ENCODE data around the gene MS4A6A. TPM values are rescaled to one million over a fixed set of nuclear protein-coding genes. Genes with fewer than 3 reads are reported as not detected.

The MS4A6A gene
- total and polyA plus RNA-seq, 2 donors (not counting 3 experiments of a cell fraction or from before 2014, with no cell fraction given) = 2.7 to 5.0 TPM

GRCh38 chr11:60172011-60172410 lies 10.9 kb downstream of the MS4A6A start:
- dilution Hi-C loops (cut with MboI; ENCODE audit: extremely low pct_ligation_motif_present, low sequenced_read_pairs) = no loop called here

GRCh38 chr11:60170566-60170965 lies 12.3 kb downstream of the MS4A6A start:
- H3K9me3 ChIP-seq (replicated peaks; ENCODE audit: control insufficient read depth, insufficient read depth, low read length) = no peaks in the 10 kb centered on the region
- H3K79me2 ChIP-seq (ENCODE audit: control insufficient read depth, insufficient read depth, low read length) = no peaks in the 10 kb centered on the region
- FAIRE-seq (no peak), DNase-seq (ENCODE audit: low read depth, low spot score) (no peak)
- CTCF ChIA-PET = interaction anchor here (0.8 to 5.3 kb wide), 12 partner anchors 10 to 348 kb away, joined by 3 to 217 read pairs (median 8); partner anchors contain the start of gene MS4A6A
- no TSS peak for BruUV-seq (replicated peaks)
- H3K36me3 ChIP-seq (ENCODE audit: control insufficient read depth in 2 of 2, extremely low read depth in 1 of 2, insufficient read depth in 2 of 2, low read length in 2 of 2) = no peaks in the 10 kb centered on the region
- no peak overlapping the region for H2AFZ ChIP-seq (ENCODE audit: low read depth, low read length)
- no peaks in the 10 kb centered on the region for H4K20me1 ChIP-seq (replicated peaks; ENCODE audit: control insufficient read depth, extremely low read depth, insufficient read depth, low read length)
- no peak overlapping the region for H3K4me2 ChIP-seq (ENCODE audit: insufficient read depth, low read length)
- POLR2A ChIA-PET = interaction anchor here (1.0 to 2.0 kb wide), 2 partner anchors 10 to 81 kb away, joined by 4 to 17 read pairs; no protein-coding TSS in a partner anchor
- TF ChIP-seq JUN (IDR thresholded peaks at IDR 0.05; ENCODE audit: borderline replicate concordance, insufficient read depth, insufficient read length, low read depth) (no peak), FOS (IDR thresholded peaks at IDR 0.05; ENCODE audit: borderline replicate concordance, insufficient read depth, low read length) (no peak), POLR2AphosphoS5 (IDR thresholded peaks at IDR 0.05; ENCODE audit: insufficient read depth, low read depth, low read length) (no peak), POLR2A (IDR thresholded peaks at IDR 0.05; ENCODE audit: low read depth, low read length) (no peak), EZH2 (IDR thresholded peaks at IDR 0.05; ENCODE audit: borderline replicate concordance, low read depth, low read length, severe bottlenecking) (no peak), GATA2 (IDR thresholded peaks at IDR 0.05; ENCODE audit: insufficient read depth, insufficient read length, low read depth, low read length) (no peak), CTCF (IDR thresholded peaks at IDR 0.05; ENCODE audit: extremely low read depth in 1 of 2, insufficient read depth in 1 of 2, low read depth in 1 of 2, low read length in 2 of 2) (no peak)
- peaks cover 43% of the 10 kb centered on the region for H3K4me1 ChIP-seq (ENCODE audit: control insufficient read depth, extremely low read depth, insufficient read depth, low read length)
- H3K27me3 ChIP-seq (ENCODE audit: control insufficient read depth in 2 of 2, insufficient read depth in 2 of 2, low read length in 2 of 2) = no peaks in the 10 kb centered on the region
- no peak overlapping the region for H3K4me3 ChIP-seq (replicated peaks in 1 of 3; ENCODE audit: insufficient read depth in 1 of 3, low read depth in 1 of 3, low read length in 3 of 3)
- intact Hi-C loops (cut with micrococcal nuclease) (no loop called here), dilution Hi-C loops (cut with MboI; ENCODE audit: extremely low pct_ligation_motif_present, low sequenced_read_pairs) (no loop called here)
- H3K27ac ChIP-seq (ENCODE audit: insufficient read depth, low read depth, low read length) = peak overlapping the region; percentile 75
- H3K9ac ChIP-seq (replicated peaks; ENCODE audit: extremely low read depth, insufficient read depth, low read length) = no peak overlapping the region
- H3K9me1 ChIP-seq (replicated peaks; ENCODE audit: control insufficient read depth, extremely low read depth, insufficient read depth, low read length) = no peaks in the 10 kb centered on the region

More at GRCh38 chr11:60172011-60172410, 10.9 kb downstream of the MS4A6A start:
- Histone ChIP-seq H3K27me3 (ENCODE audit: control insufficient read depth in 2 of 2, insufficient read depth in 2 of 2, low read length in 2 of 2) (no peaks in the 10 kb centered on the region), H3K9me1 (replicated peaks; ENCODE audit: control insufficient read depth, extremely low read depth, insufficient read depth, low read length) (no peaks in the 10 kb centered on the region), H3K9me3 (replicated peaks; ENCODE audit: control insufficient read depth, insufficient read depth, low read length) (no peaks in the 10 kb centered on the region), H4K20me1 (replicated peaks; ENCODE audit: control insufficient read depth, extremely low read depth, insufficient read depth, low read length) (no peaks in the 10 kb centered on the region), H3K9ac (replicated peaks; ENCODE audit: extremely low read depth, insufficient read depth, low read length) (no peak overlapping the region), H3K36me3 (ENCODE audit: control insufficient read depth in 2 of 2, extremely low read depth in 1 of 2, insufficient read depth in 2 of 2, low read length in 2 of 2) (no peaks in the 10 kb centered on the region), H3K4me3 (replicated peaks in 1 of 3; ENCODE audit: insufficient read depth in 1 of 3, low read depth in 1 of 3, low read length in 3 of 3) (no peak overlapping the region), H3K27ac (ENCODE audit: insufficient read depth, low read depth, low read length) (peak overlapping the region; percentile 8), H3K4me2 (ENCODE audit: insufficient read depth, low read length) (peak overlapping the region; percentile 17), H3K79me2 (ENCODE audit: control insufficient read depth, insufficient read depth, low read length) (no peaks in the 10 kb centered on the region), H3K4me1 (ENCODE audit: control insufficient read depth, extremely low read depth, insufficient read depth, low read length) (peaks cover 29% of the 10 kb centered on the region), H2AFZ (ENCODE audit: low read depth, low read length) (no peak overlapping the region)
- TF ChIP-seq FOS (IDR thresholded peaks at IDR 0.05; ENCODE audit: borderline replicate concordance, insufficient read depth, low read length) = peak; percentile 41
- no peak for TF ChIP-seq MYC (IDR thresholded peaks at IDR 0.05; ENCODE audit: low read depth, low read length)
- no TSS peak for BruUV-seq (replicated peaks)
- intact Hi-C loops (cut with micrococcal nuclease) = no loop called here
- no peak for FAIRE-seq
- DNase-seq (ENCODE audit: low read depth, low spot score) = peak; percentile 88
- ChIA-PET CTCF (interaction anchor here (1.3 to 5.3 kb wide), 3 partner anchors 22 to 80 kb away, joined by 4 to 217 read pairs (median 10); no protein-coding TSS in a partner anchor), POLR2A (no interaction called here)

All from endothelial cell of umbilical vein (primary cell).